Cardiac fibroblast (primary cell): ENCODE data around the gene DNAJC1.
"Not testable (repeated sequence)": the region's sequence is repeated elsewhere in the genome, so short reads cannot be mapped to it uniquely, and the experiment has no call there.

Experiments
- DNase-seq, 2 donors: peaks; one replicate each; pipeline versions ENCODE4 v3.0.0 to v3.0.0-alpha.2; 2010; ENCODE audit warnings: low read depth in 2 of 2
- H3K4me3 ChIP-seq, 2 donors: replicated peaks in 1 of 2; 1 replicate in 1 of 2; 2 replicates in 1 of 2; pipeline ENCODE4 v1.5.1; 2011; ENCODE audit warnings: low read depth in 2 of 2, low read length in 2 of 2, mild to moderate bottlenecking in 2 of 2, moderate library complexity in 1 of 2
- TF ChIP-seq, protein P1 (sequence below): IDR thresholded peaks from one replicate; pipeline ENCODE4 v1.5.1; 2011; ENCODE audit warnings: low read depth, mild to moderate bottlenecking, low read length, inconsistent platforms

DNAJC1 gene

DNA sequence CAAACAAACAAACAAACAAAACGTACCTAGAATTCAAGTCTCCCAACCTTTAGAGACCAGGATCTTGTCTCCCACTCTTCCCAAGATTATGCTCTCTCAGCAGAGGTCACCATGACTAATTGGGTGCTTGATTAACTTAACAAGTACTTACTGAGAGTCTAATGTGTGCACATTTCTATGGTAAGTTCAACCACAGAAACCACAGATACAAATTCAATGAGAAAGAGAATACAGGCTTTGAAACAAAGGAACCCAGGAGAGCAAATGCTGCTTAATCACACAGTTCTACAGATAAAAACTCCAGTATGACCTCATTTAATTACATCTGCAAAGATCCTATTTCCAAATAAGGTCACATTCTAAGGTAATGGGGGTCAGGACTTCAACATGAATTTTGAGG, 142.8 kb downstream of the DNAJC1 start:
- DNase-seq: peak; percentile 1 to 42
- no peak overlapping the region for H3K4me3 ChIP-seq
- TF ChIP-seq, protein P1, sequence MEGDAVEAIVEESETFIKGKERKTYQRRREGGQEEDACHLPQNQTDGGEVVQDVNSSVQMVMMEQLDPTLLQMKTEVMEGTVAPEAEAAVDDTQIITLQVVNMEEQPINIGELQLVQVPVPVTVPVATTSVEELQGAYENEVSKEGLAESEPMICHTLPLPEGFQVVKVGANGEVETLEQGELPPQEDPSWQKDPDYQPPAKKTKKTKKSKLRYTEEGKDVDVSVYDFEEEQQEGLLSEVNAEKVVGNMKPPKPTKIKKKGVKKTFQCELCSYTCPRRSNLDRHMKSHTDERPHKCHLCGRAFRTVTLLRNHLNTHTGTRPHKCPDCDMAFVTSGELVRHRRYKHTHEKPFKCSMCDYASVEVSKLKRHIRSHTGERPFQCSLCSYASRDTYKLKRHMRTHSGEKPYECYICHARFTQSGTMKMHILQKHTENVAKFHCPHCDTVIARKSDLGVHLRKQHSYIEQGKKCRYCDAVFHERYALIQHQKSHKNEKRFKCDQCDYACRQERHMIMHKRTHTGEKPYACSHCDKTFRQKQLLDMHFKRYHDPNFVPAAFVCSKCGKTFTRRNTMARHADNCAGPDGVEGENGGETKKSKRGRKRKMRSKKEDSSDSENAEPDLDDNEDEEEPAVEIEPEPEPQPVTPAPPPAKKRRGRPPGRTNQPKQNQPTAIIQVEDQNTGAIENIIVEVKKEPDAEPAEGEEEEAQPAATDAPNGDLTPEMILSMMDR: no peak

DNA sequence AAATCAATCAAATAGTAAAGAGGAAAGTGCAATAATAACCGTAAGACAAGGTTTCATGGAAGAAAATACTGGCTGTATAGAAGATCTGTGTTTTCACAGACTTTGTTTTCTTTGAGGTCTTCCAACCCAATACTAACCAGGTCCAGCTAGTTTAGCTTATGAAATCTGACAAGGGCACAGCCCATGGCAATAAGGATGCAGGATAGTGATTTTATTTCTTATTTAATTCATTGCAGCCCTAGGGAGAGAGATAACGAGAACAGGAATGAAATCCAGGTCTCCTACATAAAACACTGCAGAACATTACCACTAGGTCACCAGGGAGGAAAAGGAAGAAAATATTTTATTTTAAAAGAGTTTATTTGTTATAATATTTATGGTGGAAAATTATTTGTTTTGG, 145.1 kb downstream of the DNAJC1 start:
- TF ChIP-seq, protein P1: no peak
- no peak overlapping the region for H3K4me3 ChIP-seq
- DNase-seq: no peak

DNA sequence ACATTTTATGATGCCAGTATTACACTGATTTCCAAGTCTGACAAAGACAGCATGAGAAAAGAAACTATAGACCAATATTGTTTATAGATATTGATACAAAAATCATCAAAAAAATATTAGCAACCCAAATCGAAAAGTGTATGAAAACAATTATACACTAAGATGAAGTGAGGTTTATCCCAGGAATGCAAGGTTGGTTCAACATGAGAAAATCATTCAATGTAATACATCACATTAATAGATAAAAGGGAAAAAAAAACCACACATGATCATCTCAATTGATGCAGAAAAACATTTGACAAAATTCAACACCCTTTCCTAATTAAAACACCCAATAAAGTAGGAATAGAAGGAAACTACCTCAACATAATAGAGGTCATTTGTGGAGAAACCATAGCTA, 153.9 kb downstream of the DNAJC1 start:
- no peak overlapping the region for H3K4me3 ChIP-seq
- TF ChIP-seq, protein P1: no peak
- peak in 1 of 2 donors; percentile 7 for DNase-seq

DNA sequence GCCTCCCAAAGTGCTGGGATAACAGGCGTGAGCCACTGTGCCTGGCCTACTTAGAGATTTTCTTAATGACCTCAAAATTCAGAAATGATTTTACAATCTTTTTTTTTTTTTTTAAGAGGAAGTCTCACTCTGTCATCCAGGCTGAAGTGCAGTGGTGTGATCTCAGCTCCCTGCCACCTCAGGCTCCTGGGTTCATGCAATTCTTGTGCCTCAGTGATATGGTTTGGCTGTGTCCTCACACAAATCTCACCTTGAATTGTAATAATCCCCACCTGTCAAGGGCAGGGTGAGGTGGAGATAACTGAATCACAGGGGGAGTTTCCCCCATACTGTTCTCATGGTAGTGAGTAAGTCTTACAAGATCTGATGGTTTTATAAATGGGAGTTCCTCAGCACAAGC, 159.9 kb downstream of the DNAJC1 start:
- no peak for DNase-seq
- TF ChIP-seq, protein P1: no peak
- no peak overlapping the region for H3K4me3 ChIP-seq

DNA sequence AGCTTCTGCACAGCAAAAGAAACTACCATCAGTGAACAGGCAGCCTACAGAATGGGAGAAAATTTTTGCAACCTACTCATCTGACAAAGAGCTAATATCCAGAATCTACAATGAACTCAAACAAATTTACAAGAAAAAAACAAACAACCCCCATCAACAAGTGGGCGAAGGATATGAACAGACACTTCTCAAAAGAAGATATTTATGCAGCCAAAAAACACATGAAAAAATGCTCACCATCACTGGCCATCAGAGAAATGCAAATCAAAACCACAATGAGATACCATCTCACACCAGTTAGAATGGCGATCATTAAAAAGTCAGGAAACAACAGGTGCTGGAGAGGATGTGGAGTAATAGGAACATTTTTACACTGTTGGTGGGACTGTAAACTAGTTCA, 162.3 kb downstream of the DNAJC1 start:
- not testable (repeated sequence) for H3K4me3 ChIP-seq, DNase-seq

DNA sequence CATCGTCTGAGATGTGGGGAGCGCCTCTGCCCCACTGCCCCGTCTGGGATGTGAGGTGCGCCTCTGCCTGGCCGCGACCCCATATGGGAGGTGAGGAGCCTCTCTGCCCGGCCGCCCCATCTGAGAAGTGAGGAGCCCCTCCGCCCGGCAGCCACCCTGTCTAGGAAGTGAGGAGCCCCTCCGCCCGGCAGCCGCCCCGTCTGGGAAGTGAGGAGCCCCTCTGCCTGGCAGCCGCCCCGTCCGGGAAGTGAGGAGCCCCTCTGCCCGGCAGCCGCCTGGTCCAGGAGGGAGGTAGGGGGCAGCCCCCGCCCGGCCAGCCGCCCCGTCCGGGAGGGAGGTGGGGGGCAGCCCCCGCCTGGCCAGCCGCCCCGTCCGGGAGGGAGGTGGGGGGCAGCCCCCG, 166.0 kb downstream of the DNAJC1 start:
- H3K4me3 ChIP-seq, DNase-seq: not testable (repeated sequence)

DNA sequence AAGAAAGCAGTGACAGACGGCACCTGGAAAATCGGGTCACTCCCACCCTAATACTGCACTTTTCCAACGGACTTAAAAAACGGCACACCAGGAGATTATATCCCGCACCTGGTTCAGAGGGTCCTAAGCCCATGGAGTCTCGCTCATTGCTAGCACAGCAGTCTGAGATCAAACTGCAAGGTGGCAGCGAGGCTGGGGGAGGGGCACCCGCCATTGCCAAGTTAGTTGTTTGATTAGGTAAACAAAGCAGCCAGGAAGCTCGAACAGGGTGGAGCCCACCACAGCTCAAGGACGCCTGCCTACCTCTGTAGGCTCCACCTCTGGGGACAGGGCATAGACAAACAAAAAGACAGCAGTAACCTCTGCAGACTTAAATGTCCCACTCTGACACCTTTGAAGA, 169.0 kb downstream of the DNAJC1 start:
- DNase-seq, H3K4me3 ChIP-seq: not testable (repeated sequence)

DNA sequence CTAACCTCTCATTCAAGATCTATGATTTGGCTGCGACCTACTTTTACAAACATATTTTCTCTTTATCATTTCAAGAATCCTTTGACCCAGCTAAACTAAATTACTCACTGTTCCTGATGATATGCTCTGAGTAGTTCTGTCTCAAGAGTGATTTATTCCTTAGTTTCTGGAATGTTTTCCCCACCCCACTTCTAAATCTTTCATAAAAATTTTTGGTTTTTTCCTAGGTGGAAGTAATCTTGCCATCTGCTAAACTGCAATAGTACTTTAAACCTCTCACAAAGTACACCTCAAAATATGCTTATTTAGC, 170.8 kb downstream of the DNAJC1 start:
- TF ChIP-seq, protein P1: no peak
- H3K4me3 ChIP-seq: no peak overlapping the region
- DNase-seq: no peak
